Heart left ventricle (tissue), 13 donors: ENCODE measurements around the gene FCHSD2.

Experiments
- CTCF ChIP-seq, 12 donors: fragments of 200-600 bp; sonication (generic) in 4 of 12; IDR thresholded peaks; one replicate each; pipeline versions ENCODE4 v1.5.0 to v1.8.0; 2018 to 2022; ENCODE audit warnings: antibody characterized with exemption in 12 of 12, mild to moderate bottlenecking in 5 of 12
- POLR2A ChIP-seq, 2 donors: fragments of 450-650 bp; IDR thresholded peaks; one replicate each; pipeline ENCODE4 v1.6.1; 2017; ENCODE audit warnings: antibody characterized with exemption in 2 of 2, mild to moderate bottlenecking in 2 of 2, moderate library complexity in 2 of 2
- donor health status: ischemic (EF 13 %, LVEDD 7.1; RV severe dilation, severe dysfunction).
- donor health status: DM: no; HTN: yes; CAD: no.
- donor health status: DM: no; HTN: no; CAD: no.
- donor health status: ischemic (EF 25% LVEDD 6.9; RV normal size, moderate dysfunction).
- donor health status: ischemic (EF 25% LVEDD 5.7; RV mildly dilated, moderate dysfunction).
- donor health status: ischemic (EF 35%, LVEDD 5.7; RV mildly dilated, moderate dysfunction).
- donor health status: nonischemic (EF 11% LVEDD 7.7; RV severe dilation, severe dysfunction).
- donor health status: DM: yes; HTN: yes; CAD: no.
- donor health status: PGD.
- donor health status: ischemic (EF 29% LVEDD 5.4; RV normal size, mild dysfunction).
- donor health status: nonischemic (EF 23%, LVEDD 6.1; RV moderate dilation, normal function).

- TF ChIP-seq POLR2A (IDR thresholded peaks at IDR 0.05) (no peak), CTCF (IDR thresholded peaks at IDR 0.05) (no peak)
Measured at GRCh38 chr11:72828081-72828567, 314.0 kb downstream of the FCHSD2 start.
